GM18907 (cell line): ENCODE measurements around the gene BTD.
A peak's percentile ranks its signal among the peaks of the same experiment; 100 is the strongest.

Source experiments
- ATAC-seq: cut with Tn5 transposase; IDR thresholded peaks from one replicate; pipeline ENCODE4 v1.9.1; 2021; ENCODE audit warnings: mild to moderate bottlenecking, moderate library complexity; ENCODE audit not compliant: unreplicated experiment

The BTD gene

DNA sequence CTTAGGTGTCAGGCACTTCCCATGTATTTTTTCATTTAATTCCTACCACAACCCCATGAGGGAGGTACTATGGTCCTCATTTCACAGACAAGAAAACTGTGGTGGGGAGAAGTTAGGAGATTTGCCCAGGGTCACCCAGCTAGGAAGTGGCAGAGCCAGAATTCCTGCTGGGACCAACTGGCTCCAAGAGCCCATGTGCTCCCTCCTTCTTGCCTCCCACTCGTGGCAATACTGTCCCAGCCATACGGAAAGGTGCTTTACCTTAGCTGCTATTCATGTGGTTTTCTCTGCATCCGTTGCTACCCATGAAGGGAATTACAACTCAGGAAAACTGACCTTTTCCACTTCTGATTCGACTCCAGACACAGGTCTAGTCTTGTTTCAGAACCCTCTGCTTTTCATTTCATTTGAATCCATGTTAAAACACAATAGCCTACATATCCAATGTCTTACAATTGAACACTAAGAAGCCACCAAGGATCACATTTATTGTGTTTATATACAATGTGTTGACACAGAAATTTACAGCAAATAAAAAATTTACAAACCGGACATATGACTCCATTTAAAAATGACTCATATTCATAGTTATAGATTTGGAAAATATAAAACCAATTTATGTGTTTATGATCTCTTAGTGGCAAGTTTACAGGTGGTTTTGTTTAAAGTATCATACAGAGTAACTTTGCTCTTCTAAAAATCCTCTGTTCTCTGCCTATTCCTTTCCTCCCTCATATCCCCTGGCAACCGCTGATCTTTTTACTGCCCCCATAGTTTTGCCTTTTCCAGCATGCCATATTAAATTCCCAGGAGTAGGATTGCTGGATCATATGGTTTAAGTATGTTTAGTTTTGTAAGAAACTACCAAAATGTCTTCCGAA, 58.8 kb downstream of the BTD start:
- no peak for ATAC-seq

- no peak for ATAC-seq
These were observed 62.6 kb downstream of the BTD start for GRCh38 chr3:15664144-15664543.

DNA sequence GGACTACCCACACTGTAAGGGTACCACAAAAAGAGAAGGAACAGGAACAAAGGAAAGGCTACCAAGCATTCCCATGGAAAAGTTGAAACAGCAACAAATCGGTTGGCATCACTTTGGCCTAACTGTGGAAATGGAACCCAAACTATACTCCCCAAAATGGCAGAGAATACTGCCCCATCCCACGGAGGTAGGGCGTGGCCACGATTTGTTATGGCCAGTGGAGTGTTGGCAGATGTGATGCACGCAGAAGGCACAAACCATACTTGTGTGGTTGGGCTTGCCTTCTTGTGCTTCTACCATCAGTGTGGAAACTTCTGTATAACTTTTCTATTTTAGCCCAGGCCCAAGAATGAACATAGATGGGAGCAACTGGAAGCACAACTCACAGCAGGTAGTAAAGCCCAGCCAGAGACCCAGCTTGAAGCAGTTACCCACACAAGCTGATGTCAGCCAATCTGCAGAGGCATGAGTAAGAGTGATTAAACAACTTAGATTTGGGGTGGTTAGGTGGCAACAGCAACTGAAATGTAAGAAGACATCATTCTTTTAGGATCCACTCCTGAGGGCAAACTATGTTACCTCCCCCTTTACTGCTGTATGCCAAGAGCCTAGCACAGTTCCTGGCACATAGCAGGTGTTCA, 64.1 kb downstream of the BTD start:
- ATAC-seq, result no peak

GRCh38 chr3:15666277-15666676, 64.7 kb downstream of the BTD start:
- ATAC-seq, result no peak

GRCh38 chr3:15667484-15667883, 65.9 kb downstream of the BTD start:
- peak; percentile 70 for ATAC-seq

GRCh38 chr3:15673536-15673935, 72.0 kb downstream of the BTD start:
- no peak for ATAC-seq

- no peak for ATAC-seq
These were observed 74.7 kb downstream of the BTD start for GRCh38 chr3:15676259-15676658.

- no peak for ATAC-seq
These were observed 77.8 kb downstream of the BTD start for GRCh38 chr3:15679306-15679705.

DNA sequence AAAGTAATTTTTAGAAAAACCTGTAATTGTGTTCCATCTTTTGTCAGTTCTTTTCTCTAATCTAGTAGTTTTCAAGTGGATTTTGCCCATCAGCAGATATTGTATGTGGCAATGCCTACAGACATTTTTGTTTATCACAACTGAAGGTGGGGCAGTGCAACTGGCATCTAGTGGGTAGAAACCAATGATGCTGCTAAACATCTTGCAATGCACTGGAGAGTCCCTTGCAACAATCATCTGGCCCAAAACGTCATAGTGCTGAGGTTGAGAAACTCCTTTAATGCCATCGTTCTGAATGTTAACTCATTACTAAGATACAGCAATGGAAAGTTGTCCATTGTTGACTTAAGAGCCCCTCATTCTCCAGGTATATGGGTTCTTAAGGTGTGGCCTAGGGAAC, 80.1 kb downstream of the BTD start:
- no peak for ATAC-seq

DNA sequence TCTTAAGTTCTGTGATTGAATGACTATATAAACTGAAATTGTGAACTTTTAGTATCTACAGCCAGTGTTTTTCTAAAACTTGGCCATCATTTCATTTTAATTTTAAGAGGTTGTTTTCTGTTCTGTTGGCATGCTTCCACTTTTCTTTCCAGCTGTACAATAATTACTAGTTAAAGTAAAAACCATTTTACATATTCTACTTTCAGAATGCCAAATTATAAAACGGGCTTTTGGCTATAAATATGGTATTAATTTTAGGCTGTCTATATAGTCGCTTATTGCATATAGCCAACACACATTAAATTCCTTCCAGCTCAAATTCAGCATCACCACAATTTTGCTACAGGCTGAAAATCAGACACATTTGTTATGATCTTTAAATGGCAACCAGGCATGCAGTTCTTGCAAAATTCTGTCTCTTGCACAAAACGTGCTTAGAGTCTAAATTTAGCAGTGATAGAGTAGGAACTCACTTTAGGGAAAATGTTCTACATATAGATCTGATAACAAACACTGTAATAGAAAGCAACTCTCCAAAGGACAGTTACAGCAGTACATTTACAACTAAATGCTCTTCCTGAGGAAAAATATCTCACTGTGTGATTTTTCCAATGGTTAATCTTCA, 81.1 kb downstream of the BTD start:
- no peak for ATAC-seq

DNA sequence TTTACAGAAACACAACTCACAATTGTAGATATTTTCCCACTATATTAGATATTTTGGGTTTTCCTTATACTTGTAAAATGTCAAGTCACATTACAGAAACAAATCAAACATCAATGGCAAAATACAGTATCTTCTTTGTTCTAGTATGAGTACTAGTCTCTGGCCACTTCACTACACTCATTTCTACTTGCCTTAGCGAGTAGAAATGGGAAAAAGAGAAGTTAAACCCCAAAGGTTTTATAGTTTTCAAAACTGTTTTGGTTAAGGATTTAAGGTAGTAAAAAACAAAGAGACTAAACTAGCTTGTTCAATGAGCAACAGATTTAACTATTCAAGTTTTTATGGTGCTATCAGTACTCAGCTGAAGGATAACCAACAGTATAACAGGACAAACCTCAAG, 81.7 kb downstream of the BTD start:
- ATAC-seq, result no peak

DNA sequence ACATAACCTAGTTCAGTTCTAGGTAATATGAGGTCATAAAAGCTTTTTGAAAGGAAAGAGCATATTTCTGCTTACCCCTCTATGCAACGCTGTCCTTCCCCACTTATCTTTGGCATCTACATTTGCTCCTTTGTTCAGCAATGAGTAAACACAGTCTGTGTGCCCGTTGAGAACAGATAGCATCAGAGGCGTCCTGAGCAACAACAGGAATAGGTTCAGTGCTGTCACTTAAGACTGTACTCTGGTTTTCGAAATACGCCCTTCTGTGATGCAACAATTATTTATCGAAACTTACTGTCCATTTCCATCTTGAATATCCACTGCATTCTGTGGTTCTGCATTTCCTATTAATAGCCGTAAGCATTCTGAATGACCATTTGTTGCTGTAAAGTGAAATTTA, 84.4 kb downstream of the BTD start:
- ATAC-seq, result no peak

DNA sequence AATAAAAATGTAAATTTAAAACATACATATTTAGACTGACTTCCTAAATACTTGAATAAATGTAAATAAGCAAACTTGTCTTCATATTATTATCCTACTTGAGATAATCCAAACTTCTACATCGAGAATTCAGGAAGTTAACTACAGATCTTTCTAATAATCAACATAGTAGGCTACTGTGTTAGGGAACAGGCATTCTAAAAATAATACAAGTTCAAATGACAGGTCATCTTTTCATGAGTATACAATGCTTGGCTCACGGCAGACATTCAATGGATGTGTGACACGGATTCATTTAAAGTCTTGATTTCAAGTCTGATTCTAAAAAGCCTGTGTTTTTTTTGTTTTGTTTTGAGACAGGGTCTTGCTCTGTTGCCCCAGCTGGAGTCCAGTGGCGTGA, 88.7 kb downstream of the BTD start:
- no peak for ATAC-seq

DNA sequence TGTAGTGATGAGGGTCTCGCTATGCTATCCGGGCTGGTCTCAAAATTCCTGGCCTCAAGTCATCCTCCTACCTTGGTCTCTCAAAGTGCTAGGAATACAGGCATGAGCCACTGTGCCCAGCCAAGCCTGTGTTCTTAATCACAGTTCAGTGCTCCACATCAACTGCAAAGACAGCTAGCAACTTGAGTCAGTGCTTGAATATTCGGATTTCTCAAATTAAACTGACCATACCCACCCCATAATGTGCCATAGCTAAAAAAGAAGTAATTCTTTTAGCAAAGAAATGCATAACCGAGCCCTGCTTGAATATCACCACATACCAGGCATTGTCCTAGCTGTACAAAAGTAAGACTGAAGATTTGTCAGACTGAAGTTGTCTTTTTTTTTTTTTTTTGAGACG, 89.2 kb downstream of the BTD start:
- no peak for ATAC-seq

GRCh38 chr3:15693355-15693754, 91.8 kb downstream of the BTD start:
- ATAC-seq, result no peak

DNA sequence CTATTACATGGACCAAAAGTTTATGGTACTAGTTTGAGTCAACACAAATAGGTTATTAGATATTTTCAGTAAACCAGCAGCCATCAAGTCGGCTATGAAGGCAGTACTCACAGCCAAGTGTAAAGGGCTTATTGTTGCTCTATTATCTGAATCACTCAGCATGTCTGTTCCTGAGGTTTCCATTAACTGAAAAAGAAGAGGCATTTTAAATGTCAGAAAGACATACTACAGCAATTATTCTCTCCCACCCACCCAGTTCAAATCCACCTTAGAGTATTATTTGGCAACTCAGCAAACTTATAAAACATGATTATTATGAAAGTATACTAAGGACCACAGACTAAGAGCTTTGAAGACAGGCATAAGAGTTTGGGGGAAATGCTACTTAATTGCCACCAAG, 93.1 kb downstream of the BTD start:
- no peak for ATAC-seq
